A549 (cell line): Measurements from ENCODE around the gene OVCH1. TPM values are rescaled to one million over a fixed set of nuclear protein-coding genes. Genes with fewer than 3 reads are reported as not detected.
A peak's percentile ranks its signal among the peaks of the same experiment; 100 is the strongest.

Experiments
- CBX2 ChIP-seq: fragments of 200-600 bp; sonication (generic); IDR thresholded peaks from 2 replicates; pipeline ENCODE4 v1.6.1; 2016; ENCODE audit warnings: low read depth, mild to moderate bottlenecking, borderline replicate concordance
- CHD2 ChIP-seq: fragments of 150-350 bp; IDR thresholded peaks from 2 replicates; pipeline ENCODE4 v1.6.1; 2014; ENCODE audit warnings: low read length; ENCODE audit not compliant: partially characterized antibody
- CHD4 ChIP-seq: fragments of 200-600 bp; sonication (generic); IDR thresholded peaks from 2 replicates; pipeline ENCODE4 v1.6.1; 2016; ENCODE audit warnings: antibody characterized with exemption, mild to moderate bottlenecking, borderline replicate concordance
- ELK1 ChIP-seq: fragments of 150-350 bp; IDR thresholded peaks from 2 replicates; pipeline ENCODE4 v1.6.1; 2014; ENCODE audit warnings: low read depth, mild to moderate bottlenecking, low read length
- ESRRA ChIP-seq: fragments of 150-350 bp; IDR thresholded peaks from 2 replicates; pipeline ENCODE4 v1.6.1; 2014; ENCODE audit warnings: mild to moderate bottlenecking, low read length, borderline replicate concordance
- FOSB ChIP-seq: fragments of 250-450 bp; sonication (Bioruptor Pico); IDR thresholded peaks from 2 replicates; pipeline ENCODE4 v1.5.0; 2020; ENCODE audit warnings: mild to moderate bottlenecking, moderate library complexity
- FOSL2 ChIP-seq, 2 experiments: fragments of 450-650 bp in 1 of 2; fragments of >200 bp in 1 of 2; sonication (Bioruptor Twin) in 1 of 2; formaldehyde crosslinking; IDR thresholded peaks; 2 replicates each; pipeline versions ENCODE4 v1.5.0 to v1.6.1; 2016 to 2020; ENCODE audit warnings: mild to moderate bottlenecking in 1 of 2, moderate library complexity in 1 of 2
- GATA3 ChIP-seq: IDR thresholded peaks from 2 replicates; pipeline ENCODE4 v1.6.1; 2012; ENCODE audit warnings: borderline replicate concordance
- HOXB5 ChIP-seq: fragments of 250-450 bp; sonication (Bioruptor Pico); IDR thresholded peaks from 2 replicates; pipeline ENCODE4 v1.5.0; 2020; ENCODE audit warnings: mild to moderate bottlenecking, moderate library complexity
- JUN ChIP-seq, 2 experiments: fragments of >200 bp; sonication (Bioruptor Twin); formaldehyde crosslinking; IDR thresholded peaks; 2 replicates in 1 of 2; 3 replicates in 1 of 2; pipeline ENCODE4 v1.6.1; 2016 to 2017
- KDM1A ChIP-seq: fragments of 200-600 bp; sonication (generic); IDR thresholded peaks from 2 replicates; pipeline ENCODE4 v1.6.1; 2016; ENCODE audit warnings: low read depth, mild to moderate bottlenecking
- KDM5A ChIP-seq: fragments of 200-600 bp; sonication (generic); IDR thresholded peaks from 2 replicates; pipeline ENCODE4 v1.6.1; 2016; ENCODE audit warnings: antibody characterized with exemption, mild to moderate bottlenecking
- MAFK ChIP-seq: fragments of 450-650 bp; IDR thresholded peaks from 2 replicates; pipeline ENCODE4 v1.6.1; 2014; ENCODE audit not compliant: partially characterized antibody
- MAZ ChIP-seq: fragments of 150-350 bp; IDR thresholded peaks from 2 replicates; pipeline ENCODE4 v1.6.1; 2014; ENCODE audit warnings: antibody characterized with exemption, low read depth, low read length, borderline replicate concordance
- NFE2L2 ChIP-seq: fragments of 150-350 bp; conservative IDR thresholded peaks from 2 replicates; pipeline ENCODE4 v1.6.1; 2014; ENCODE audit warnings: low read length
- PHF8 ChIP-seq: fragments of 200-600 bp; sonication (generic); IDR thresholded peaks from 2 replicates; pipeline ENCODE4 v1.6.1; 2016; ENCODE audit warnings: low read depth, mild to moderate bottlenecking, antibody characterized with exemption, moderate library complexity, borderline replicate concordance
- POLR2A ChIP-seq: IDR thresholded peaks from 2 replicates; pipeline ENCODE4 v1.6.1; 2012; ENCODE audit warnings: mild to moderate bottlenecking, low read length
- REST ChIP-seq: fragments of 200-600 bp; sonication (generic); IDR thresholded peaks from 2 replicates; pipeline ENCODE4 v1.6.1; 2016; ENCODE audit warnings: antibody characterized with exemption, mild to moderate bottlenecking, moderate library complexity
- RFX5 ChIP-seq: fragments of 450-650 bp; IDR thresholded peaks from 2 replicates; pipeline ENCODE4 v1.7.1; 2014; ENCODE audit warnings: antibody characterized with exemption, mild to moderate bottlenecking, moderate library complexity
- SMC3 ChIP-seq: fragments of >200 bp; sonication (Bioruptor Twin); formaldehyde crosslinking; IDR thresholded peaks from 3 replicates; pipeline ENCODE4 v1.6.1; 2018; ENCODE audit warnings: inconsistent platforms
- SREBF2 ChIP-seq: fragments of 450-650 bp; IDR thresholded peaks from 2 replicates; pipeline ENCODE4 v1.6.1; 2014; ENCODE audit warnings: mild to moderate bottlenecking, moderate library complexity
- TFCP2L1 ChIP-seq: fragments of 250-450 bp; sonication (Bioruptor Pico); IDR thresholded peaks from 2 replicates; pipeline ENCODE4 v1.5.0; 2021; ENCODE audit warnings: mild to moderate bottlenecking
- polyA plus RNA-seq, 4 experiments: library from polyadenylated mRNA; depleted of rRNA in 3 of 4; stranded (reverse); fragments of >200 nt; fragmentation: RNase III in 1 of 4; extraction: RNeasy Plus Mini Kit Qiagen cat#74134 plus additional on column Dnase treatment in 1 of 4; gene quantifications; 2 replicates in 3 of 4; 3 replicates in 1 of 4; pipeline ENCODE4 v1.2.3, GENCODE V29; 2011 to 2017
- TF ChIP-seq, protein P1 (sequence below): fragments of 450-650 bp; IDR thresholded peaks from 2 replicates; pipeline ENCODE4 v1.6.1; 2014; ENCODE audit warnings: antibody characterized with exemption

Gene OVCH1
- polyA plus RNA-seq, 2 of the 4 experiments (the other 2 are of a cell fraction), result not detected

DNA sequence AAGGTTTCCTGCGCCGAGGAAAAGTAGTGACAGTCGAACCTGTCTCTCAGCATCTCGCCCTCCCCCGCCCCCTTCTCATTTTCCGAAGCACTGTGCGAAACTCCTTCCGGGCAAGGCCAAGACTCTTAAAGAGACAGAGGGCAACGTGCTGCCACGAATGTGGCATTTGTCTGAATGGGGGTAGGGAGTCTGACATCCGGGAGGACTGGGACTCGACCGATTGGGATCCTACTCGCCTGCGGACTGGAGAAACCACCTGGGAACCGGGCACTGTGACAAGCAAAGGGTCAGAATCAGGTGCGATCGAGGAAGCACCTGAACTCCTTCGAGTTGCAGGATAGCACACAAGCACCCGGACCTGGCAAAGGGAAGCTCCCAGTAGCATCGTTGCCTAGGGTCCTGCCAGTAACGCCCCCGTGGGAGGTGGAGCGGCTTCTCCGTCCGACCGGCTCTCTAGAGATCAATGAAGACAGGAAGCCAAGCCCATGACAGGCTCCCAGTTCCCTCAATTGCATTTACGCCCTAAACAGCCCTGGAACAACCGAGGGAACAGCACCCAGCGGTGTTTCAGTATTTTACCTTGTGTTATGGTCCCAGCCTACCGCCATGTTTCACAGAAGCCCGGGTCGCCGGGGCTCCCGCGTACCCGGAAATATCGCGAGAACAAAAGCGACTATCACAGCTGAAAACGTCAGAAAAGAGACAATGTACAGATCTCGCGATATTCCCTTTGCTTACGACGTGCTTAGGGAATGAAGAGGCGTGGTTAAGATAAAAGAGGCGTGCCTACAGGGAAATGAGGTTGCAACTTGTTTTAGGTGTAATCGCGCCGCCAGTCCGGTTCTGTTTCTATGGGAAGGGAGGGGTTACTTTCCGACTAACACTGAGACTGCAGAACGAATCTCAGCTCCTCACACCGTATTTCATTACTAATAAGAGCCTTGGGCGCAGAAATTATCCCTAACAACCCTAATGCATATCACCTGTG lies 116.7 kb downstream of the OVCH1 start, which contains the start of gene ERGIC2 (continued):
- TF ChIP-seq, protein P1, sequence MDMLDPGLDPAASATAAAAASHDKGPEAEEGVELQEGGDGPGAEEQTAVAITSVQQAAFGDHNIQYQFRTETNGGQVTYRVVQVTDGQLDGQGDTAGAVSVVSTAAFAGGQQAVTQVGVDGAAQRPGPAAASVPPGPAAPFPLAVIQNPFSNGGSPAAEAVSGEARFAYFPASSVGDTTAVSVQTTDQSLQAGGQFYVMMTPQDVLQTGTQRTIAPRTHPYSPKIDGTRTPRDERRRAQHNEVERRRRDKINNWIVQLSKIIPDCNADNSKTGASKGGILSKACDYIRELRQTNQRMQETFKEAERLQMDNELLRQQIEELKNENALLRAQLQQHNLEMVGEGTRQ, result no peak
- no peak for TF ChIP-seq FOSB (CRISPR knock-in tag)
- peak; percentile 42 for TF ChIP-seq POLR2A
- no peak for TF ChIP-seq RFX5
- no peak for TF ChIP-seq CHD4
- no peak for TF ChIP-seq MAFK
- TF ChIP-seq KDM5A, result peak; percentile 97
- TF ChIP-seq TFCP2L1, result no peak
- TF ChIP-seq CBX2, result no peak
- no peak for TF ChIP-seq SMC3
- no peak for TF ChIP-seq KDM1A
- TF ChIP-seq JUN (IDR thresholded peaks at IDR 0.05), result peak; percentile 38 to 50; a peak in 2 of 5 replicates
- TF ChIP-seq NFE2L2, result no peak
- peak; percentile 99 for TF ChIP-seq REST
- TF ChIP-seq FOSL2 (IDR thresholded peaks at IDR 0.05), result no peak
- no peak for TF ChIP-seq FOSL2 (CRISPR knock-in tag; IDR thresholded peaks at IDR 0.05)
- TF ChIP-seq HOXB5 (CRISPR knock-in tag), result no peak
- TF ChIP-seq CHD2, result peak; percentile 99
- TF ChIP-seq ELK1, result no peak
- TF ChIP-seq PHF8, result peak; percentile 43; the same call in 1 of the 2 replicates
- TF ChIP-seq GATA3, result peak; percentile 84; the same call in 1 of the 2 replicates
- TF ChIP-seq ESRRA, result no peak
- TF ChIP-seq MAZ, result no peak
- no peak for TF ChIP-seq SREBF2

Other genes with a start within 250 kb of the OVCH1 start
- 60.0 and 69.3 TPM in 2 replicates for gene ERGIC2, start 116.5 kb downstream of the OVCH1 start, polyA plus RNA-seq (2011; rRNA removed)
- gene ERGIC2, start 116.5 kb downstream of the OVCH1 start, polyA plus RNA-seq (2017; fragmentation: RNase III; extraction: RNeasy Plus Mini Kit Qiagen cat#74134 plus additional on column Dnase treatment), result 94.1 to 100 TPM (median 94.4 TPM) in 3 replicates